ENCODE data around the gene CCS.
"Not testable (repeated sequence)": the region's sequence is repeated elsewhere in the genome, so short reads cannot be mapped to it uniquely, and the experiment has no call there.

Gene CCS

GRCh38 chr11:66592457-66593302, at the start of gene CCS, which contains the start of gene CCDC87:
TSS of gene CCS (plus strand) at chr11:66593185. CDS start at chr11:66593262, 77 bp downstream.
TSS of gene CCDC87 (minus strand) at chr11:66593063. CDS start at chr11:66593015, 48 bp downstream.
- peak; percentile 82 for DNase-seq

- DNase-seq: peak; percentile 16
These were observed 49.5 kb upstream of the CCS start for GRCh38 chr11:66543263-66544107.

GRCh38 chr11:66544952-66545351, 48.0 kb upstream of the CCS start:
- DNase-seq: not testable (repeated sequence)

- peak; percentile 80 for DNase-seq
These were observed 47.2 kb upstream of the CCS start, which contains the start of gene ZDHHC24 for GRCh38 chr11:66545701-66546367. TSS of gene ZDHHC24 (minus strand) at chr11:66546048. CDS start at chr11:66546003, 45 bp downstream.

GRCh38 chr11:66546368-66546965, 46.5 kb upstream of the CCS start, which contains the start of gene ACTN3:
TSS of gene ACTN3 (plus strand) at chr11:66546903. CDS start at chr11:66546938, 35 bp downstream.
- no peak for DNase-seq

- no peak for DNase-seq
These were observed 45.9 kb upstream of the CCS start for GRCh38 chr11:66546966-66547661.

GRCh38 chr11:66547662-66548009, 45.3 kb upstream of the CCS start:
- no peak for DNase-seq

- no peak for DNase-seq
These were observed 44.9 kb upstream of the CCS start for GRCh38 chr11:66548041-66548440.

- no peak for DNase-seq
These were observed 44.0 kb upstream of the CCS start for GRCh38 chr11:66548774-66549630.

GRCh38 chr11:66549696-66550095, 43.3 kb upstream of the CCS start:
- DNase-seq: no peak

GRCh38 chr11:66550887-66551286, 42.1 kb upstream of the CCS start:
- no peak for DNase-seq

- no peak for DNase-seq
These were observed 38.4 kb upstream of the CCS start for GRCh38 chr11:66554602-66555001.

- no peak for DNase-seq
These were observed 37.6 kb upstream of the CCS start for GRCh38 chr11:66555416-66555815.

- DNase-seq: no peak
These were observed 36.9 kb upstream of the CCS start for GRCh38 chr11:66556086-66556485.

GRCh38 chr11:66557733-66558326, 35.2 kb upstream of the CCS start:
- no peak for DNase-seq

GRCh38 chr11:66559142-66559865, 33.7 kb upstream of the CCS start:
- DNase-seq: no peak

- DNase-seq: no peak
These were observed 32.9 kb upstream of the CCS start for GRCh38 chr11:66559866-66560676.

- no peak for DNase-seq
These were observed 31.6 kb upstream of the CCS start for GRCh38 chr11:66561178-66561974.

Data from GF-D8 (cell line).